ENCODE data around the gene RTL10. TPM values are rescaled to one million over a fixed set of nuclear protein-coding genes. Genes with fewer than 3 reads are reported as not detected.

RTL10 gene
- total RNA-seq, 1 donor from 2014 or later: 6.6 TPM

DNA sequence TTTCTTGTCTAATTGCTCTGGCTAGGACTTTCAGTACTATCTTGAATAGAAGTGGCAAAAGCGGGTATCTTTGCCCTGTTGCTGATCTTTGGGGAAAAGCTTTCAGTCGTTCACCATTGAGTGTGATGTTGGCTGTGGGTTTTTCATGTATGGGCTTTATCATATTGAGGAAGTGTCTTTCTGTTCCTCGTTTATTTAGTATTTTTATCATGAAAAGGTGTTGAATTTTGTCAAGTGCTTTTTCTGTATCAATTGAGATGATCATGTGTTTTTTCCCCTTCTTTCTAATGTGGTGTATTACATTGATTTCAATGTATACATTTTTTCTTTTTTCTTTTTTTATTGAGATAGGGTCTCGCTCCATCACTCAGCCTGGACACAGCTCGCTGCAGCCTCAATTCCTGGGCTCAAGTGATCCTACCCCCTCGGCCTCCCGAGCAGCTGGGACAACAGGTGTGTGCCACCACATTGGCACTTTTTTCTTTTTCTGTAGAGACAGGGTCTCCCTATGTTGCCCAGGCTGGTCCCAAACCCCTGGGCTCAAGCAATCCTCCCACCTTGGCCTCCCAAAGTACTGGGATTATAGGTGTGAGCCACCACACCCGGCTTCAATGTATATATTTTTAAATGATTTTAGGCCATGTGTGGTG is 5.3 kb upstream of the RTL10 start:
- TF ChIP-seq, protein P1, sequence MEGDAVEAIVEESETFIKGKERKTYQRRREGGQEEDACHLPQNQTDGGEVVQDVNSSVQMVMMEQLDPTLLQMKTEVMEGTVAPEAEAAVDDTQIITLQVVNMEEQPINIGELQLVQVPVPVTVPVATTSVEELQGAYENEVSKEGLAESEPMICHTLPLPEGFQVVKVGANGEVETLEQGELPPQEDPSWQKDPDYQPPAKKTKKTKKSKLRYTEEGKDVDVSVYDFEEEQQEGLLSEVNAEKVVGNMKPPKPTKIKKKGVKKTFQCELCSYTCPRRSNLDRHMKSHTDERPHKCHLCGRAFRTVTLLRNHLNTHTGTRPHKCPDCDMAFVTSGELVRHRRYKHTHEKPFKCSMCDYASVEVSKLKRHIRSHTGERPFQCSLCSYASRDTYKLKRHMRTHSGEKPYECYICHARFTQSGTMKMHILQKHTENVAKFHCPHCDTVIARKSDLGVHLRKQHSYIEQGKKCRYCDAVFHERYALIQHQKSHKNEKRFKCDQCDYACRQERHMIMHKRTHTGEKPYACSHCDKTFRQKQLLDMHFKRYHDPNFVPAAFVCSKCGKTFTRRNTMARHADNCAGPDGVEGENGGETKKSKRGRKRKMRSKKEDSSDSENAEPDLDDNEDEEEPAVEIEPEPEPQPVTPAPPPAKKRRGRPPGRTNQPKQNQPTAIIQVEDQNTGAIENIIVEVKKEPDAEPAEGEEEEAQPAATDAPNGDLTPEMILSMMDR (IDR thresholded peaks at IDR 0.05; ENCODE audit: borderline replicate concordance): no peak
- DNase-seq: no peak
- no peak overlapping the region for H3K4me3 ChIP-seq
- no peaks in the 10 kb centered on the region for H3K36me3 ChIP-seq
- intact Hi-C loops (cut with micrococcal nuclease): no loop called here
- no peaks in the 10 kb centered on the region for H3K27me3 ChIP-seq (ENCODE audit: low read depth)
- peaks cover 15% of the 10 kb centered on the region for H3K4me1 ChIP-seq
- no peak overlapping the region for H3K27ac ChIP-seq (replicated peaks)
- H3K9me3 ChIP-seq (replicated peaks): no peaks in the 10 kb centered on the region

DNA sequence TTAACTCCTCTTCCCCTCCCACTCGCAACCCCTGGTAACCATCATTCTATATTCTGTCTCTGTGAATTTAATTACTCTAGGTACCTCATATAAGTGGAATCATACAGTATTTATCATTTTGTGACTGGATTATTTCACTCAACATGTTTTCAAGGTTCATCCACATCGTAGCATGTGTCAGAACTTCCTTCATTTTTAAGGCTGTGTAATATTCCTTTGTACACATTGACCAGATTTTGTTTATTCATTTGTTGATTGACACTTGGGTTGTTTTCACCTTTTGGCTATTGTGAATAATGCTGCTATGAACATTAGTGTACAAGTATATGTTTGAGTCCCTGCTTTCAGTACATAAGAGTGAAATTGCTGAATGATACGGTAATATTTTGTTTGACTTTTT is 2.7 kb upstream of the RTL10 start:
- no peak overlapping the region for H3K4me3 ChIP-seq
- intact Hi-C loops (cut with micrococcal nuclease): no loop called here
- peaks cover under 1% of the 10 kb centered on the region for H3K36me3 ChIP-seq
- H3K4me1 ChIP-seq: peaks cover 37% of the 10 kb centered on the region
- DNase-seq: no peak
- H3K9me3 ChIP-seq (replicated peaks): no peaks in the 10 kb centered on the region
- H3K27me3 ChIP-seq (ENCODE audit: low read depth): no peaks in the 10 kb centered on the region
- TF ChIP-seq, protein P1 (IDR thresholded peaks at IDR 0.05; ENCODE audit: borderline replicate concordance): no peak
- H3K27ac ChIP-seq (replicated peaks): no peak overlapping the region

DNA sequence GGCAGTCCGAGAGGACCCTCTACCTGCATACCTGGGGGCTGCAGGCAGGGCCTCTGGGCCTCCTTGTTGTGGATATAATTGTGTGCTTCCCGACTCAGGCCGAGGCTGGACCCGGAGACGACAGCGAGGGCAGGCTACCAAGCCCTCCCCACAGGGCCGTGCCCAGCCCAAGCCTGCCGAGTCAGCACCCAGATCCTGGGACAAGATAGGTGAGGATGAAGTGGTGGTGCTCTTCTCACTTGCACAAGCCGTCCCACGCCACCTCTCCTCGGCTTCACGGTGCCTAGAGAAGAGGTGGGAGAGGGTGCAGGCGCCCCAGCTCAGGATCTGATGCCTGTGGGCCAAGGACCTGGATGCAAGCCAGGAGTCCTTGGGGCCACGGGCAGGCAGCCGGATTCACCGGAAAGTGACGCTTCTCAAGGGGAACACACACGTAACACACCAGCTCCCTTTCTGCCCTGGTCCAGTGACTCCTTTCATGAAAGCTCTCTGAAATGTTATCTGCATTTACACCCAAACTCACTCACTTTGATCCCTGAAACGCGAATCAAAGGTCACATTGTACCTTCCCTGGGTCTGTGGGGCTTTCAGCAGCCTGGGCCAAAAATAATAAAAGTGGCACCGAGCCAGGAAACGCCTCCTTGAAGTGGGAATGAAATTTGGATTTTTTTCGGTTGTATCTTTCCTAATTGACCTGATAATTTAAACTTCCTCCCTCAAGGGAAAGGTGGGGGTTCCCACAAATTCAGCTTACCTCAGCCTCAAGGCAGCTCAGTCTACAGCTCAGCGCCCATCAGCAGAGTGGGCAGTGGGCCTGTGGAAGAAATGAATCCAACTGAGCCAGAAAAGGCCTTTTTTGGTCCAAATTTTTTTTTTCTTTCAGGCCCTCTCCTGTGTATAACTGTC is 1.1 kb upstream of the RTL10 start:
- intact Hi-C loops (cut with micrococcal nuclease): no loop called here

DNA sequence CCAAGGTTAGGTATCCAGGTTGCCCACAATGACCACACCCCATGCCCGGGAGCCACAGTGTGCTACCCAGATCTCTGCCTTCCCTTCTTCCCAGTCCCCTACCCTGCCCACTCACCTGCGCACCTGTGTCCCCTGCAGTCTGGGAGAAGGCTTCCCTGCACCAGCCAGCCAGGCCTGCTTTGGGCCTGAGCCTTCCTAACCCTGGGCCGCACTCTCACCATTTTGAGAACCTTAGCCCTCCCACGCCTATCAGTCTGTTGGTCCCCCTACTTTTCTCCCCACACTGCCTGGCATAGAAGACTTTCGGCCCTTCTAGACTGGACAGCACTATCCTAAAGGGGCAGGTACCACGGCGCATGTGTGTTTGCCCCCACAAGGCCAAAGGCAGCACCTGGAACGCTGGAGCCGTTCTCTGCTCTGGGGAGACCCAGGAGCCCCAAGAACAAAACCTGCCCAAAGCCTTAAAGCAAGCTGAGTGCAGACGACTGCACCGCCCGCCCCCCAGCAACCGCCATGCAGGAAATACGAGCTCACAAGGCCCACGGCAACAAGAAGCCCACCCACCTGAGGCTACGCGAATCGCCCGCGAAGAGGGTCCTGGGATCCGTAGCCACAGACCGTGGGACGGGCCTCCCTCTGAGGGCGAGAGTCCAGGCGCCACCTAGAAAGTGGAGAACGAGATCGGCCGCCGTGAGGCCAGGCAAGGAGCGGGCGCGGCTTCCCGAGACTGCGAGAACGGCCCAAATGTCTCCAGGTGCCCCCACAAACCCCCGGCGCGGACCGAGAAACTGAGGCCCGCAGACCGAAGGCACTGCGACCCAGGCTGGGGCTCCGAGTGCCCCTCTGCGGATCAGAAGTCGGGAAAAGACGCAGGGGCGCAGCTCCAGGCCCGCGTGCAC is 546 bp downstream of the RTL10 start:
- Histone ChIP-seq H3K9me3 (replicated peaks) (no peaks in the 10 kb centered on the region), H3K4me1 (peaks cover 37% of the 10 kb centered on the region), H3K27ac (replicated peaks) (peak overlapping the region; percentile 97), H3K4me3 (peak overlapping the region; percentile 87), H3K36me3 (peaks cover 30% of the 10 kb centered on the region), H3K27me3 (ENCODE audit: low read depth) (no peaks in the 10 kb centered on the region)
- no peak for DNase-seq
- TF ChIP-seq, protein P1 (IDR thresholded peaks at IDR 0.05; ENCODE audit: borderline replicate concordance): no peak
- intact Hi-C loops (cut with micrococcal nuclease): no loop called here

More for the DNA sequence above, 1.1 kb upstream of the RTL10 start:
- H3K4me1 ChIP-seq: peaks cover 37% of the 10 kb centered on the region
- peak overlapping the region; percentile 97 for H3K27ac ChIP-seq (replicated peaks)
- no peak for DNase-seq
- H3K36me3 ChIP-seq: peaks cover 17% of the 10 kb centered on the region
- H3K4me3 ChIP-seq: peak overlapping the region; percentile 87
- H3K9me3 ChIP-seq (replicated peaks): no peaks in the 10 kb centered on the region
- TF ChIP-seq, protein P1 (IDR thresholded peaks at IDR 0.05; ENCODE audit: borderline replicate concordance): no peak
- H3K27me3 ChIP-seq (ENCODE audit: low read depth): no peaks in the 10 kb centered on the region
